ENCODE data around the gene TBC1D10A. TPM values are rescaled to one million over a fixed set of nuclear protein-coding genes. Genes with fewer than 3 reads are reported as not detected.

The TBC1D10A gene
- total RNA-seq, 1 experiment from 2014 or later = 12.6 TPM

DNA sequence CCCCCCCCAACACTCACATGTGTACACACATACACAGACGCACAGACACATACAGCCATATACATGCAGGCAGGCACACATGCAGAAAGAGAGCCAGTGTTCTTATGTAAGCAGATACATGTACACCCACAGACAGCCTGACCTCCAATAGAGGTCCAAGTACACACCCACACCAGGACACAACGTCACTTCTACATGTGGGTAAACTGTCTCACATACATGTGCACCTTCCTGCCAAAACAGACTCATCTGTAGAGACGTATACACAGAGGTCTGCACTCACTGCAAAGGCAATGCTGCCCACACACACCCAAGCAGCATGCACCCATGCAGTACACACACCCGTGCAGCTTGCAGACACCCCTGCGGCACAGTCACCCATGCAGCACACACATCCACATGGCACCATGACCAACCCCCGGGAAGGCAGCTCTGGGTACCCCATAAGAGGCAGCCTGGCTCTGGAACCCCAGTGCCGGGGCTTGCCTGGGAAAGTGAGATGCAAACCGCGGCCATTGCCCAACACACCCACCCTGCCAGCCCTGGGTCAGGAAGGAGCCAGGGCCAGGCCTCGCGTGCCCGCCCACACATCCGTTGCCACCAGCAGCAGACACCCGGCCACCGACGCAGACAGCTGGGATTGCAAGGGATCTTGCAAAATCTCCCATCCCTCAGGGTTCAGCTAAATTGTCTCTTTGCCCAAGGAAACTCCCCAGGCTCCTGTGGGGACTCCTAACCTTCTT is 47.5 kb downstream of the TBC1D10A start:
- no peaks in the 10 kb centered on the region for H3K79me2 ChIP-seq (ENCODE audit: low read length)
- no peak overlapping the region for H3K9ac ChIP-seq (ENCODE audit: low read length)
- ATAC-seq (no peak), DNase-seq (no peak)
- intact Hi-C loops (cut with micrococcal nuclease) = no loop called here
- no peaks in the 10 kb centered on the region for H3K9me3 ChIP-seq (ENCODE audit: low read length)
- no peak overlapping the region for H2AFZ ChIP-seq (ENCODE audit: low read length)
- H3K9me2 ChIP-seq (replicated peaks; ENCODE audit: low read length) = no peaks in the 10 kb centered on the region
- no peaks in the 10 kb centered on the region for H3K27me3 ChIP-seq (ENCODE audit: low read length)
- TF ChIP-seq, protein P1, sequence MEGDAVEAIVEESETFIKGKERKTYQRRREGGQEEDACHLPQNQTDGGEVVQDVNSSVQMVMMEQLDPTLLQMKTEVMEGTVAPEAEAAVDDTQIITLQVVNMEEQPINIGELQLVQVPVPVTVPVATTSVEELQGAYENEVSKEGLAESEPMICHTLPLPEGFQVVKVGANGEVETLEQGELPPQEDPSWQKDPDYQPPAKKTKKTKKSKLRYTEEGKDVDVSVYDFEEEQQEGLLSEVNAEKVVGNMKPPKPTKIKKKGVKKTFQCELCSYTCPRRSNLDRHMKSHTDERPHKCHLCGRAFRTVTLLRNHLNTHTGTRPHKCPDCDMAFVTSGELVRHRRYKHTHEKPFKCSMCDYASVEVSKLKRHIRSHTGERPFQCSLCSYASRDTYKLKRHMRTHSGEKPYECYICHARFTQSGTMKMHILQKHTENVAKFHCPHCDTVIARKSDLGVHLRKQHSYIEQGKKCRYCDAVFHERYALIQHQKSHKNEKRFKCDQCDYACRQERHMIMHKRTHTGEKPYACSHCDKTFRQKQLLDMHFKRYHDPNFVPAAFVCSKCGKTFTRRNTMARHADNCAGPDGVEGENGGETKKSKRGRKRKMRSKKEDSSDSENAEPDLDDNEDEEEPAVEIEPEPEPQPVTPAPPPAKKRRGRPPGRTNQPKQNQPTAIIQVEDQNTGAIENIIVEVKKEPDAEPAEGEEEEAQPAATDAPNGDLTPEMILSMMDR (conservative IDR thresholded peaks at IDR 0.05; ENCODE audit: low read depth, low read length) = no peak
- TF ChIP-seq EZH2phosphoT487 (IDR thresholded peaks at IDR 0.05; ENCODE audit: borderline replicate concordance, low read length) (no peak), EZH2 (IDR thresholded peaks at IDR 0.05; ENCODE audit: low read length, unreplicated experiment) (no peak)
- BruUV-seq (replicated peaks) = no TSS peak
- H3K4me1 ChIP-seq (ENCODE audit: insufficient read depth, low read length) = peaks cover 6% of the 10 kb centered on the region; the same call in 1 of the 2 replicates
- H3K4me2 ChIP-seq (ENCODE audit: low read length) = no peak overlapping the region
- H4K20me1 ChIP-seq (ENCODE audit: low read length) = no peaks in the 10 kb centered on the region
- no peak overlapping the region for H3K27ac ChIP-seq (ENCODE audit: low read length)
- ChIA-PET CTCF (no interaction called here), POLR2A (ENCODE audit: unreplicated experiment) (no interaction called here)
- H3K4me3 ChIP-seq (ENCODE audit: low read length) = no peak overlapping the region
- no peaks in the 10 kb centered on the region for H3F3A ChIP-seq (ENCODE audit: low read length, unreplicated experiment)
- no peaks in the 10 kb centered on the region for H3K36me3 ChIP-seq (ENCODE audit: low read depth, low read length)

DNA sequence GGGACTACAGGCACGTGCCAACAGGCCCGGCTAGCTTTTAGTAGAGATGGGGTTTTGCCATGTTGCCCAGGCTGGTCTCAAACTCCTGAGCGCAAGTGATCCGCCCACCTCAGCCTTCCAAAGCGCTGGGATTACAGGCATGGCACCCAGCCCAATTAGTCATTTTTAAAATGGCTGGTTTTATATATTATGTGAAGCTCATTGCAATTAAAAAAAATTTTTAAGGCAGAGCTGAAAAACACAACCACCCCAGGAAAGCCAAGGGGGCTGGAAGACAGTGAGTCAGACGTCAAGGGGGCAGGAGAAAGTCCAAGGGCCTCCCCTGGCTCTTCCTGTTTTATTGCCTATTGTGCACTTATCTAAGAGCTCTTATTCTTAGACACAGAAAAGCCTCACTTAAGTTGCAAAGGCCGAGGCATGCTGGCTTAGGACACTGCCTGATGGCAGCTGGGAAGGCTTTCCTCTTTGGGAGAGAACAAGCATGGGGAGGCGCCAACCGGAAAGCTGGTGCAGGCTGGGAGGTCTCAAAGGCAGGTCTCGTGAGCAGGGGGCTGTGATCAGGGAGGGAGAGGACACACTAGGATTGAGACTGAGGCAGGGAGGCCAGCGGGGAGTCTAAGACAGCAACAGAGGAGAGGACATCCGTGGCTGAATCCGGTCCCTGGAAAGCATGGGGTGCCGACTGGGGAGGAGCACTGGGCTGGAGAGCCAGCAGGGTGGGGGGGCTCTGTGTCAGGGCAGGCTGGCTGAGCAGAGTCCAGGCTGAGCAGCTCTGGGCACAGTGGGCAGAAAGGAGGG is 49.0 kb downstream of the TBC1D10A start:
- ChIA-PET CTCF (interaction anchor here (0.6 kb wide), 1 partner anchor 22 kb away, joined by 4 read pairs; no protein-coding TSS in a partner anchor), POLR2A (ENCODE audit: unreplicated experiment) (interaction anchor here (1.0 kb wide), 1 partner anchor 16 kb away, joined by 3 read pairs; no protein-coding TSS in a partner anchor)

More for the DNA sequence above, 49.0 kb downstream of the TBC1D10A start:
- Histone ChIP-seq H3K27ac (ENCODE audit: low read length) (no peak overlapping the region), H3K27me3 (ENCODE audit: low read length) (no peaks in the 10 kb centered on the region), H3K9ac (ENCODE audit: low read length) (no peak overlapping the region), H3K4me1 (ENCODE audit: insufficient read depth, low read length) (peaks cover 6% of the 10 kb centered on the region; the same call in 1 of the 2 replicates), H2AFZ (ENCODE audit: low read length) (no peak overlapping the region), H3K79me2 (ENCODE audit: low read length) (no peaks in the 10 kb centered on the region), H4K20me1 (ENCODE audit: low read length) (no peaks in the 10 kb centered on the region), H3F3A (ENCODE audit: low read length, unreplicated experiment) (no peaks in the 10 kb centered on the region), H3K36me3 (ENCODE audit: low read depth, low read length) (no peaks in the 10 kb centered on the region), H3K4me3 (ENCODE audit: low read length) (no peak overlapping the region), H3K9me3 (ENCODE audit: low read length) (no peaks in the 10 kb centered on the region), H3K4me2 (ENCODE audit: low read length) (peak overlapping the region; percentile 19; the same call in 1 of the 2 replicates), H3K9me2 (replicated peaks; ENCODE audit: low read length) (no peaks in the 10 kb centered on the region)
- no TSS peak for BruUV-seq (replicated peaks)
- ATAC-seq = peak; percentile 45
- intact Hi-C loops (cut with micrococcal nuclease) = no loop called here
- peak; percentile 41 for DNase-seq
- no peak for TF ChIP-seq EZH2phosphoT487 (IDR thresholded peaks at IDR 0.05; ENCODE audit: borderline replicate concordance, low read length)
- TF ChIP-seq EZH2 (IDR thresholded peaks at IDR 0.05; ENCODE audit: low read length, unreplicated experiment) = no peak
- TF ChIP-seq, protein P1 (conservative IDR thresholded peaks at IDR 0.05; ENCODE audit: low read depth, low read length) = no peak

Data from PC-3 (cell line).